ENCODE measurements around the gene FBXO44.

GRCh38 chr1:11620924-11621323 lies 33.8 kb upstream of the FBXO44 start:
- no peak for TF ChIP-seq CTCF (IDR thresholded peaks at IDR 0.05)
- no peak for TF ChIP-seq TCF7L2 (IDR thresholded peaks at IDR 0.05; ENCODE audit: low read depth, low read length)
- TF ChIP-seq REST (IDR thresholded peaks at IDR 0.05; ENCODE audit: insufficient read depth in 1 of 2, low read depth in 2 of 2, low read length in 1 of 2) = no peak
- TF ChIP-seq POLR2AphosphoS5 (IDR thresholded peaks at IDR 0.05; ENCODE audit: low read depth, low read length) = no peak
- TF ChIP-seq SIN3A (IDR thresholded peaks at IDR 0.05; ENCODE audit: borderline replicate concordance, insufficient read depth, low read depth, low read length) = no peak

Measured in Panc1 (cell line).